HepG2 (cell line): ENCODE measurements around the gene HSPB2. TPM values are rescaled to one million over a fixed set of nuclear protein-coding genes. Genes with fewer than 3 reads are reported as not detected.

Experiments used
- ARHGAP35 ChIP-seq: sonication (generic); formaldehyde crosslinking; IDR thresholded peaks from 2 replicates; pipeline ENCODE4 v1.9.0; 2022; ENCODE audit warnings: mild to moderate bottlenecking, inconsistent platforms, moderate library complexity, missing genetic modification reagents, borderline replicate concordance
- ATF1 ChIP-seq: IDR thresholded peaks from 2 replicates; pipeline ENCODE4 v1.6.1; 2016; ENCODE audit warnings: mild to moderate bottlenecking, control low read depth
- ELF4 ChIP-seq: sonication (generic); formaldehyde crosslinking; IDR thresholded peaks from 2 replicates; pipeline ENCODE4 v1.5.0; 2020; ENCODE audit warnings: missing genetic modification reagents, mild to moderate bottlenecking, moderate library complexity, borderline replicate concordance
- FOXA3 ChIP-seq: IDR thresholded peaks from 2 replicates; pipeline ENCODE4 v1.6.1; 2016; ENCODE audit warnings: missing genetic modification reagents, missing compliant biosample characterization
- GABPB1 ChIP-seq: IDR thresholded peaks from 2 replicates; pipeline ENCODE4 v1.6.1; 2016; ENCODE audit warnings: mild to moderate bottlenecking, missing genetic modification reagents, moderate library complexity, missing compliant biosample characterization
- IKZF1 ChIP-seq: fragments of 450-650 bp; IDR thresholded peaks from 2 replicates; pipeline ENCODE4 v1.7.1; 2016
- JDP2 ChIP-seq: sonication (generic); formaldehyde crosslinking; IDR thresholded peaks from 2 replicates; pipeline ENCODE4 v1.8.1; 2022; ENCODE audit warnings: missing genetic modification reagents, borderline replicate concordance
- NKX3-1 ChIP-seq: sonication (generic); formaldehyde crosslinking; IDR thresholded peaks from 2 replicates; pipeline ENCODE4 v1.5.0; 2020; ENCODE audit warnings: missing genetic modification reagents
- NR2F6 ChIP-seq, 2 experiments: IDR thresholded peaks; 2 replicates each; pipeline ENCODE4 v1.6.1; 2016; ENCODE audit warnings: antibody characterized with exemption in 1 of 2, mild to moderate bottlenecking in 1 of 2
- PAX8 ChIP-seq: sonication (generic); formaldehyde crosslinking; IDR thresholded peaks from 2 replicates; pipeline ENCODE4 v1.8.0; 2022; ENCODE audit warnings: mild to moderate bottlenecking, missing genetic modification reagents, borderline replicate concordance
- SOX13 ChIP-seq, 3 experiments: fragments of 450-650 bp in 1 of 3; sonication (generic) in 1 of 3; formaldehyde crosslinking in 1 of 3; IDR thresholded peaks in 2 of 3; conservative IDR thresholded peaks in 1 of 3; 2 replicates each; pipeline versions ENCODE4 v1.5.0 to v1.6.1; 2016 to 2020; ENCODE audit warnings: antibody characterized with exemption in 1 of 3, mild to moderate bottlenecking in 1 of 3, missing compliant biosample characterization in 1 of 3, missing genetic modification reagents in 1 of 3, moderate library complexity in 1 of 3
- ZKSCAN1 ChIP-seq: fragments of 150-350 bp; IDR thresholded peaks from 2 replicates; pipeline ENCODE4 v1.6.1; 2014; ENCODE audit warnings: low read length
- ZNF180 ChIP-seq: sonication (generic); formaldehyde crosslinking; IDR thresholded peaks from 2 replicates; pipeline ENCODE4 v1.4.0; 2020; ENCODE audit warnings: low read depth, missing genetic modification reagents, borderline replicate concordance
- ZNF788 ChIP-seq: sonication (generic); formaldehyde crosslinking; IDR thresholded peaks from 2 replicates; pipeline ENCODE4 v1.5.0; 2020; ENCODE audit warnings: mild to moderate bottlenecking, missing genetic modification reagents, borderline replicate concordance
- ZNF792 ChIP-seq: IDR thresholded peaks from 2 replicates; pipeline ENCODE4 v1.6.1; 2016
- polyA plus RNA-seq, 8 experiments: library from polyadenylated mRNA; depleted of rRNA in 3 of 8; stranded (reverse) in 7 of 8; unstranded in 1 of 8; fragments of >200 nt; fragmentation: Illumina TruSeq in 4 of 8; extraction: Trizol in 4 of 8; gene quantifications; 2 replicates each; pipeline versions ENCODE4 v1.2.1 to v1.2.3, GENCODE V29; 2011 to 2016; ENCODE audit warnings: low read depth in 4 of 8, missing spikeins in 1 of 8, mixed read lengths in 1 of 8; ENCODE audit not compliant: insufficient read depth in 1 of 8
- total RNA-seq, 5 experiments: library from RNA; depleted of rRNA; stranded (reverse); fragments of >200 nt; fragmentation: Illumina TruSeq; extraction: Trizol; gene quantifications; 2 replicates each; pipeline ENCODE4 v1.2.3, GENCODE V29; 2016; ENCODE audit warnings: low read depth in 1 of 5
- TF ChIP-seq, protein P1 (sequence below): sonication (generic); formaldehyde crosslinking; IDR thresholded peaks from 2 replicates; pipeline ENCODE4 v1.8.0; 2022; ENCODE audit warnings: mild to moderate bottlenecking, missing genetic modification reagents; ENCODE audit not compliant: insufficient replicate concordance
- TF ChIP-seq, protein P2 (sequence below): sonication (generic); formaldehyde crosslinking; IDR thresholded peaks from 2 replicates; pipeline ENCODE4 v1.4.0; 2020; ENCODE audit warnings: missing genetic modification reagents, mild to moderate bottlenecking, borderline replicate concordance
- TF ChIP-seq, protein P3 (sequence below): conservative IDR thresholded peaks from 2 replicates; pipeline ENCODE4 v1.6.1; 2018; ENCODE audit warnings: missing genetic modification reagents
- TF ChIP-seq, protein P4 (sequence below): sonication (generic); formaldehyde crosslinking; IDR thresholded peaks from 2 replicates; pipeline ENCODE4 v1.8.1; 2023; ENCODE audit warnings: missing genetic modification reagents, inconsistent platforms, borderline replicate concordance
- TF ChIP-seq, protein P5 (sequence below): sonication (generic); formaldehyde crosslinking; IDR thresholded peaks from 2 replicates; pipeline ENCODE4 v1.4.0; 2020; ENCODE audit warnings: mild to moderate bottlenecking, low read depth, missing genetic modification reagents

Gene HSPB2
- total and polyA plus RNA-seq, 2 of the 13 experiments (the other 11 are each of a cell fraction or from before 2014, with no cell fraction given): 0.04 TPM; not detected in 1

DNA sequence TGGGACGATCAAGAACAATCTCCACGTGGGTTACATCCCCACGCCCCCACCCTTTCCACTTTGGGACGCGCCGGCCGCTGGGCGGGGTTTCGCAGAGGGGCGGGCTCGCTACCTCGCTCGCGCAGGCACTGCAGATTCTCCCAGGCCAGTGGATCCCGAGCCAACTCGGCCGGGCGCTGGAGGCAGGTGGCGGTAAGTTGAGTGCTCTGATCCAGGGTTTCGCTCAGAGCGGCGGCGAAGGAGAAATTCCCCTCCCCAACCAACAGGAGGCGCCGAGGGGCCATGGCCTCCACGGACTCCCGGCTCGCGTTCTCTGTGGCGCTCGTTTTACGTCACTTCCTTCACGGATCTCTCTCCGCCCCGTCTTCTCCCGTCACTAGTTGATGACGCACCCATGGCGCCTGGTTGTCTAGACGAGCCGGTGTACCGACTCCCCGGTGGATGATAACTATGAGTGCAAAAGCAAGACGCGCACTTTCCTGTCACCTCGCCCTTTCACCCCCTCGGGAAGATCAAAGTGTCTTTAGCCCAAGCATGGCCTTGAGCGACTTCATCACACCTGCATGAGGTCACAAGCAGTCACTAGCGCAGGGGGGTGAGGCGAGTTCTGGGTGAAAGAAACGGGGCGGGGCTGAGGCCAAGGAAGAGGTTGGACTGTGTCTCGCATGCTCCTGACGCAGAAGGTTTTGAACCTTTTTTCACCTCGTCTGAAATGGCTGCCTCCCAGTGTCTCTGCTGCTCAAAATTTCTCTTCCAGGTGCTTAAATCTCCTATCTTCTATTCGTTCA is 33.5 kb upstream of the HSPB2 start, which contains the start of the genes CFAP68 and FDXACB1 (continued):
- TF ChIP-seq, protein P1, sequence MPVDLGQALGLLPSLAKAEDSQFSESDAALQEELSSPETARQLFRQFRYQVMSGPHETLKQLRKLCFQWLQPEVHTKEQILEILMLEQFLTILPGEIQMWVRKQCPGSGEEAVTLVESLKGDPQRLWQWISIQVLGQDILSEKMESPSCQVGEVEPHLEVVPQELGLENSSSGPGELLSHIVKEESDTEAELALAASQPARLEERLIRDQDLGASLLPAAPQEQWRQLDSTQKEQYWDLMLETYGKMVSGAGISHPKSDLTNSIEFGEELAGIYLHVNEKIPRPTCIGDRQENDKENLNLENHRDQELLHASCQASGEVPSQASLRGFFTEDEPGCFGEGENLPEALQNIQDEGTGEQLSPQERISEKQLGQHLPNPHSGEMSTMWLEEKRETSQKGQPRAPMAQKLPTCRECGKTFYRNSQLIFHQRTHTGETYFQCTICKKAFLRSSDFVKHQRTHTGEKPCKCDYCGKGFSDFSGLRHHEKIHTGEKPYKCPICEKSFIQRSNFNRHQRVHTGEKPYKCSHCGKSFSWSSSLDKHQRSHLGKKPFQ (CRISPR knock-in tag): no peak
- TF ChIP-seq ZNF792 (CRISPR knock-in tag) (peak; percentile 89), ZNF180 (CRISPR knock-in tag) (0 out of 2 replicates have a peak, but pooled peaks have one; percentile 57), IKZF1 (no peak), NKX3-1 (peak; percentile 42; the same call in 1 of the 2 replicates), PAX8 (0 out of 2 replicates have a peak, but pooled peaks have one; percentile 45), NR2F6 (IDR thresholded peaks at IDR 0.05) (peak; percentile 67), NR2F6 (CRISPR knock-in tag; IDR thresholded peaks at IDR 0.05) (peak; percentile 50; the same call in 1 of the 2 replicates), ATF1 (CRISPR knock-in tag) (peak; percentile 99), ELF4 (CRISPR knock-in tag) (peak; percentile 47; the same call in 1 of the 2 replicates), FOXA3 (CRISPR knock-in tag) (peak; percentile 52), SOX13 (IDR thresholded peaks at IDR 0.05) (no peak), SOX13 (CRISPR knock-in tag; conservative IDR thresholded peaks at IDR 0.05 in 1 of 2, IDR thresholded peaks at IDR 0.05 in 1 of 2) (peak in 1 of 2 experiments; percentile 57; a peak in 1 of 4 replicates), JDP2 (no peak), ZKSCAN1 (no peak), ZNF788 (CRISPR knock-in tag) (peak; percentile 94; the same call in 1 of the 2 replicates), ARHGAP35 (CRISPR knock-in tag) (0 out of 2 replicates have a peak, but pooled peaks have one; percentile 37), GABPB1 (CRISPR knock-in tag) (peak; percentile 99)
- TF ChIP-seq, protein P2, sequence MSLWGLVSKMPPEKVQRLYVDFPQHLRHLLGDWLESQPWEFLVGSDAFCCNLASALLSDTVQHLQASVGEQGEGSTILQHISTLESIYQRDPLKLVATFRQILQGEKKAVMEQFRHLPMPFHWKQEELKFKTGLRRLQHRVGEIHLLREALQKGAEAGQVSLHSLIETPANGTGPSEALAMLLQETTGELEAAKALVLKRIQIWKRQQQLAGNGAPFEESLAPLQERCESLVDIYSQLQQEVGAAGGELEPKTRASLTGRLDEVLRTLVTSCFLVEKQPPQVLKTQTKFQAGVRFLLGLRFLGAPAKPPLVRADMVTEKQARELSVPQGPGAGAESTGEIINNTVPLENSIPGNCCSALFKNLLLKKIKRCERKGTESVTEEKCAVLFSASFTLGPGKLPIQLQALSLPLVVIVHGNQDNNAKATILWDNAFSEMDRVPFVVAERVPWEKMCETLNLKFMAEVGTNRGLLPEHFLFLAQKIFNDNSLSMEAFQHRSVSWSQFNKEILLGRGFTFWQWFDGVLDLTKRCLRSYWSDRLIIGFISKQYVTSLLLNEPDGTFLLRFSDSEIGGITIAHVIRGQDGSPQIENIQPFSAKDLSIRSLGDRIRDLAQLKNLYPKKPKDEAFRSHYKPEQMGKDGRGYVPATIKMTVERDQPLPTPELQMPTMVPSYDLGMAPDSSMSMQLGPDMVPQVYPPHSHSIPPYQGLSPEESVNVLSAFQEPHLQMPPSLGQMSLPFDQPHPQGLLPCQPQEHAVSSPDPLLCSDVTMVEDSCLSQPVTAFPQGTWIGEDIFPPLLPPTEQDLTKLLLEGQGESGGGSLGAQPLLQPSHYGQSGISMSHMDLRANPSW (CRISPR knock-in tag): peak; percentile 51; the same call in 1 of the 2 replicates
- TF ChIP-seq, protein P3, sequence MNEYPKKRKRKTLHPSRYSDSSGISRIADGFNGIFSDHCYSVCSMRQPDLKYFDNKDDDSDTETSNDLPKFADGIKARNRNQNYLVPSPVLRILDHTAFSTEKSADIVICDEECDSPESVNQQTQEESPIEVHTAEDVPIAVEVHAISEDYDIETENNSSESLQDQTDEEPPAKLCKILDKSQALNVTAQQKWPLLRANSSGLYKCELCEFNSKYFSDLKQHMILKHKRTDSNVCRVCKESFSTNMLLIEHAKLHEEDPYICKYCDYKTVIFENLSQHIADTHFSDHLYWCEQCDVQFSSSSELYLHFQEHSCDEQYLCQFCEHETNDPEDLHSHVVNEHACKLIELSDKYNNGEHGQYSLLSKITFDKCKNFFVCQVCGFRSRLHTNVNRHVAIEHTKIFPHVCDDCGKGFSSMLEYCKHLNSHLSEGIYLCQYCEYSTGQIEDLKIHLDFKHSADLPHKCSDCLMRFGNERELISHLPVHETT (CRISPR knock-in tag): peak; percentile 94
- TF ChIP-seq, protein P4, sequence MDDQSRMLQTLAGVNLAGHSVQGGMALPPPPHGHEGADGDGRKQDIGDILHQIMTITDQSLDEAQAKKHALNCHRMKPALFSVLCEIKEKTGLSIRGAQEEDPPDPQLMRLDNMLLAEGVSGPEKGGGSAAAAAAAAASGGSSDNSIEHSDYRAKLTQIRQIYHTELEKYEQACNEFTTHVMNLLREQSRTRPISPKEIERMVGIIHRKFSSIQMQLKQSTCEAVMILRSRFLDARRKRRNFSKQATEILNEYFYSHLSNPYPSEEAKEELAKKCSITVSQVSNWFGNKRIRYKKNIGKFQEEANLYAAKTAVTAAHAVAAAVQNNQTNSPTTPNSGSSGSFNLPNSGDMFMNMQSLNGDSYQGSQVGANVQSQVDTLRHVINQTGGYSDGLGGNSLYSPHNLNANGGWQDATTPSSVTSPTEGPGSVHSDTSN (CRISPR knock-in tag): no peak
- TF ChIP-seq, protein P5, sequence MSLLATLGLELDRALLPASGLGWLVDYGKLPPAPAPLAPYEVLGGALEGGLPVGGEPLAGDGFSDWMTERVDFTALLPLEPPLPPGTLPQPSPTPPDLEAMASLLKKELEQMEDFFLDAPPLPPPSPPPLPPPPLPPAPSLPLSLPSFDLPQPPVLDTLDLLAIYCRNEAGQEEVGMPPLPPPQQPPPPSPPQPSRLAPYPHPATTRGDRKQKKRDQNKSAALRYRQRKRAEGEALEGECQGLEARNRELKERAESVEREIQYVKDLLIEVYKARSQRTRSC (CRISPR knock-in tag): peak; percentile 72; the same call in 1 of the 2 replicates
